ENCODE results near the gene LRRC8E. TPM values are rescaled to one million over a fixed set of nuclear protein-coding genes. Genes with fewer than 3 reads are reported as not detected.

LRRC8E gene
- total RNA-seq, 1 donor, result 10.5 TPM

DNA sequence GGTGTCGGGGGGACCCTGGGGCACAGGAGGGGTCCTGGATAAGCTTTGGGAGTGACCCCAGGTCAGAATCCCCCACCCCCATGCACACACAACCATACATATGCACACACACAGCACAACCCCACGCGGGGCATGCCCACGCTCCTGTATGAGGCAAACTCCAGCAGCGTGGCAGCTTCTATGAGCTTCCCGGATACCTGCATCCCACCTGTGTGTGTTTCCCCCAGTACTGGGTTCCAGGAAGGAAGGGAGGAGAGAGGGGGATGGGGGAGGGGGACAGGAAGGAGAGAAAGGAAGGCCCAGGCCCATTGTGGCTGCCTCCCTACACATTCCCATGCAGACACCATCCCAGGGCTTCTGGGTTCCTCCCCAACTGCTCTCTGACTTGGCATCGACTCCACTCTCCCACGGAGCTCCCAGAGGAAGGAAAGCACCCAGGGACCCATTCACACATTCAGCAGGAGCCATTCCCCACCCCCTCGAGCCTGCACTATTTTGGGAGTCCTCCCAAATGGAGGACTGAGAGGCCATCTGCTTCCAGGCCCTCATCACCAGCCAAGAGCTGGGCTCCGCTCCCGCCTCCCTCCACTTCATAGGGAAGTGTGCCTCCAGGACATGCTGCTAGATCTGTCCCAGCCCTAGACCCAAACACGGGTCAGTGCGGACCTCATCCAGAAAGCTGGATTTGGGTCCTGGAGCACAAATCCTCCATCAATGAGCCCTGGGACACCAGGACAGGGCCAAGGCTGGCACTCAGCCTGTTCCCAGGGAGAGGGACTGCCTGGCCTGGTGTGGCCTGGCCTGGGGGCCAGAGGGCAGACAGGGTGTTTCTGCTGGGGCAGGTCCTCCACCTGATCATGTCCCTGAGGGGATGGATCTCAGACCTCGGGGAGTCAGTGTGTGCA is 27.3 kb upstream of the LRRC8E start:
- no peak overlapping the region for H3K27ac ChIP-seq (ENCODE audit: low read depth, low read length)
- H4K20me1 ChIP-seq (ENCODE audit: insufficient read depth, low read length), result no peaks in the 10 kb centered on the region
- TF ChIP-seq, protein P1, sequence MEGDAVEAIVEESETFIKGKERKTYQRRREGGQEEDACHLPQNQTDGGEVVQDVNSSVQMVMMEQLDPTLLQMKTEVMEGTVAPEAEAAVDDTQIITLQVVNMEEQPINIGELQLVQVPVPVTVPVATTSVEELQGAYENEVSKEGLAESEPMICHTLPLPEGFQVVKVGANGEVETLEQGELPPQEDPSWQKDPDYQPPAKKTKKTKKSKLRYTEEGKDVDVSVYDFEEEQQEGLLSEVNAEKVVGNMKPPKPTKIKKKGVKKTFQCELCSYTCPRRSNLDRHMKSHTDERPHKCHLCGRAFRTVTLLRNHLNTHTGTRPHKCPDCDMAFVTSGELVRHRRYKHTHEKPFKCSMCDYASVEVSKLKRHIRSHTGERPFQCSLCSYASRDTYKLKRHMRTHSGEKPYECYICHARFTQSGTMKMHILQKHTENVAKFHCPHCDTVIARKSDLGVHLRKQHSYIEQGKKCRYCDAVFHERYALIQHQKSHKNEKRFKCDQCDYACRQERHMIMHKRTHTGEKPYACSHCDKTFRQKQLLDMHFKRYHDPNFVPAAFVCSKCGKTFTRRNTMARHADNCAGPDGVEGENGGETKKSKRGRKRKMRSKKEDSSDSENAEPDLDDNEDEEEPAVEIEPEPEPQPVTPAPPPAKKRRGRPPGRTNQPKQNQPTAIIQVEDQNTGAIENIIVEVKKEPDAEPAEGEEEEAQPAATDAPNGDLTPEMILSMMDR (IDR thresholded peaks at IDR 0.05; ENCODE audit: extremely low read depth, low read depth, low read length), result no peak
- H3K4me2 ChIP-seq (ENCODE audit: insufficient read depth, low read length), result no peak overlapping the region
- no peaks in the 10 kb centered on the region for H3K27me3 ChIP-seq (ENCODE audit: insufficient read depth, low read length)
- H3K4me3 ChIP-seq (ENCODE audit: insufficient read depth, low read length), result no peak overlapping the region
- H3K4me1 ChIP-seq (ENCODE audit: insufficient read depth, low read length), result no peaks in the 10 kb centered on the region
- H2AFZ ChIP-seq (ENCODE audit: low read length), result no peak overlapping the region
- H3K79me2 ChIP-seq (ENCODE audit: insufficient read depth, low read length), result no peaks in the 10 kb centered on the region
- no peaks in the 10 kb centered on the region for H3K9me3 ChIP-seq (ENCODE audit: low read depth, low read length)
- no peaks in the 10 kb centered on the region for H3K36me3 ChIP-seq (ENCODE audit: insufficient read depth, low read length)
- peak; percentile 85 for DNase-seq (ENCODE audit: insufficient read length, low spot score, missing footprints)

DNA sequence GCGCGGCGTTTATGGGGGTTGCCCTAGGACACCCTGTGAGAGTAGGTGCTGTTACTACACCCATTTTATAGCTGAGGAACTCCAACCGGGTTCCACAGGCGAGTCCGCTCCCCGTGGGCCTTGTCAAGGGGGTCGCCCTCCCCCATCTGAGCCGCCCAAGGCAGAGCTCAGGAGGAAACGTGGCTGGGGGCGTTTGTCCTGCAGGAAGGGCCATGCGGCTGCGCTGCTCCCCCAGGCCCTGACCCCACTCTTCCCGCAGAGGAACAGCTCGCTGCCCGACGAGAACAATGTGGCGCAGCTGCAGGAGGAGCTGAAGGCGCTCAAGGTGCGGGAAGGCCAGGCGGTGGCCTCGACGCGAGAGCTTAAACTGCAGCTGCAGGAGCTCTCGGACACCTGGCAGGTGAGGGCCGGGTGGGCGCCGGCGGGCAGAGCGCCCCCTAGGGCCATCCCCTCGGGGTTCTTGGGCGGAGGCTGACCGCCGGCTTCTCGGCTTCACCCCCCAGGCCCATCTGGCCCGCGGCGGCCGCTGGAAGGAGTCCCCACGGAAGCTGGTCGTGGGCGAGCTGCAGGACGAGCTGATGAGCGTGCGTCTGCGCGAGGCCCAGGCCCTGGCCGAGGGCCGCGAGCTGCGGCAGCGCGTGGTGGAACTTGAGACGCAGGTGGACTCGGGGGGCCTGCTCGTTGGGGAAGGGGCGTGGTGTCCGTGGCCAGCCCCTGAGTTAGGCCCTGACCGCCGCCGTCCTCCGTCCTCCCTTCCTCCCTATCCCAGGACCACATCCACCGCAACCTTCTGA is 26.5 kb upstream of the LRRC8E start:
- H4K20me1 ChIP-seq (ENCODE audit: insufficient read depth, low read length), result no peaks in the 10 kb centered on the region
- TF ChIP-seq, protein P1 (IDR thresholded peaks at IDR 0.05; ENCODE audit: extremely low read depth, low read depth, low read length), result no peak
- no peak overlapping the region for H3K4me2 ChIP-seq (ENCODE audit: insufficient read depth, low read length)
- no peak overlapping the region for H3K27ac ChIP-seq (ENCODE audit: low read depth, low read length)
- no peaks in the 10 kb centered on the region for H3K27me3 ChIP-seq (ENCODE audit: insufficient read depth, low read length)
- no peaks in the 10 kb centered on the region for H3K4me1 ChIP-seq (ENCODE audit: insufficient read depth, low read length)
- no peaks in the 10 kb centered on the region for H3K9me3 ChIP-seq (ENCODE audit: low read depth, low read length)
- no peaks in the 10 kb centered on the region for H3K79me2 ChIP-seq (ENCODE audit: insufficient read depth, low read length)
- H3K36me3 ChIP-seq (ENCODE audit: insufficient read depth, low read length), result no peaks in the 10 kb centered on the region
- DNase-seq (ENCODE audit: insufficient read length, low spot score, missing footprints), result peak; percentile 77
- H2AFZ ChIP-seq (ENCODE audit: low read length), result no peak overlapping the region
- no peak overlapping the region for H3K4me3 ChIP-seq (ENCODE audit: insufficient read depth, low read length)

DNA sequence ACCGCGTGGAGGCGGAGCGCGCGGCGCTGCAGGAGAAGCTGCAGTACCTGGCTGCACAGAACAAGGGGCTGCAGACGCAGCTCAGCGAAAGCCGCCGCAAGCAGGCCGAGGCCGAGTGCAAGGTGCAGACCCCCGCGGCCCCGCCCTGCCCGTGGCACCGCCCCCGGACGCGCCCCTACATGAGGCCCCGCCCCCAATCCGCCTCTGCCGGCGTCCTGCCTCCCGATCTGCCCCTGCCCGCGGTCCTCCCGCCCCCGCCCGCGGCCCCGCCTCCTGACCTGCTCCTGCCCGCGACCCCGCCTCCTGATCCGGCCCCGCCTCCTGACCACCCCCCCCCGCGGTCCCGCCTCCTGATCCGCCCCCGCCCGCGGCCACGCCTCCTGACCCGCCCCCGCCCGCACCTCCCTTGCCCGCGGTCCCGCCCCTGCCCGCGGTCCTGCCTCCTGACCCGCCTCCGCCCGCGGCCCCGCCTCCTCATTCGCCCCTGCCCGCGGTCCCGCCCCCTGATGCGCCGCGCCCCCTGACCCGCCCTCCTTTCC is 25.8 kb upstream of the LRRC8E start:
- Histone ChIP-seq H4K20me1 (ENCODE audit: insufficient read depth, low read length) (no peaks in the 10 kb centered on the region), H3K4me2 (ENCODE audit: insufficient read depth, low read length) (no peak overlapping the region), H3K27ac (ENCODE audit: low read depth, low read length) (no peak overlapping the region), H3K27me3 (ENCODE audit: insufficient read depth, low read length) (no peaks in the 10 kb centered on the region), H3K4me3 (ENCODE audit: insufficient read depth, low read length) (no peak overlapping the region), H2AFZ (ENCODE audit: low read length) (no peak overlapping the region), H3K36me3 (ENCODE audit: insufficient read depth, low read length) (no peaks in the 10 kb centered on the region), H3K79me2 (ENCODE audit: insufficient read depth, low read length) (no peaks in the 10 kb centered on the region), H3K9me3 (ENCODE audit: low read depth, low read length) (no peaks in the 10 kb centered on the region), H3K4me1 (ENCODE audit: insufficient read depth, low read length) (no peaks in the 10 kb centered on the region)
- TF ChIP-seq, protein P1 (IDR thresholded peaks at IDR 0.05; ENCODE audit: extremely low read depth, low read depth, low read length), result no peak
- DNase-seq (ENCODE audit: insufficient read length, low spot score, missing footprints), result peak; percentile 97

All from osteoblast (primary cell).